ENCODE measurements around the gene NSG1. TPM values are rescaled to one million over a fixed set of nuclear protein-coding genes. Genes with fewer than 3 reads are reported as not detected.
A peak's percentile ranks its signal among the peaks of the same experiment; 100 is the strongest.

Gene NSG1
- 1 to 10 TPM; 2.3 to 9.6 (median 5.6) TPM for total RNA-seq
- polyA plus RNA-seq = 1 to 10 TPM; 1.4 to 3.8 (median 1.8) TPM

DNA sequence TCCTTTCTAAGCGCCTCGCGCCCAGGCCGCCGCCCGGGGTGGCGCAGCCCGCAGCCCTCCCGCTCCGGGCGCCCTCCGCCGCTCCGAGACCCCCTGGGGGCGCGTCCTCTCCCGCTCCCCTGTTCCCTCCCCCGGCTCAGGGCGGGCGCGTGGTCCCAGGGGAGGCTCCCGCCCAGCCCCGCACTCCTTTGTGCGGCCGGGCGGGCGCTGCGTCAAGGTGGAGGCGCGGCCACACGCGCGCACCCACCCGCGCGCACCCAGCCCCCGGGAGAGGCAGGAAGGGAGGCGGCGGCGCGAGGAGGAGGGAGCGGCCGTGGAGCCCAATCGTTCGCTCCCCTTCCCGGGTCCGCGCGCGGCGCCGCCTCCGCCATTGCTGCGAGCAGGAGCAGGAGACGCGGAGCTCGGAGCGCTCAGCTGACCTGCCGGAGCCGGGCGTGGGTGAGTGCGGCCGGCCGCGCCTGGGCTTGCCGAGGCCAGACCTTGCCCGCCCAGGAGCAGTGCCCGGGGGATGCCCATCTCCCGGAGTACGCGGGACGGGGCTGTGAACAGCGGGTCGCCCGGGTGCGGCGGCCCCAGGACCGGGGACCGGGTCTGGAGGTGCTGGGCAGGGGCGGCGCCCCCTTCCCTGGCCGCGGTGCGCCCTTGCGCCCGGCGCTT, at the start of gene NSG1:
Gene NSG1 (plus strand): TSS at position 367 of the 657 bp plus-strand sequence. CDS start 528 bp downstream, outside the sequence.
- intact Hi-C loops (cut with DNase I) = no loop called here
- Histone ChIP-seq H3K4me1 (peaks cover 0 to 29% (median 26%) of the 10 kb centered on the region in 4 donors), H3K9me3 (no peaks in the 10 kb centered on the region), H3K4me3 (peak within 1 kb of the TSS in 3 of 4 donors; percentile 31 to 50 (median 43)), H3K27ac (no peak within 1 kb of the TSS), H3K27me3 (peaks cover 26 to 78% (median 51%) of the 10 kb centered on the region in 3 donors), H3K36me3 (no peaks in the 10 kb centered on the region)
- 1% methylated on average over 87 of the region's 87 CpGs for WGBS, 2 donors
- no peak for TF ChIP-seq POLR2A (IDR thresholded peaks at IDR 0.05)
- TF ChIP-seq POLR2AphosphoS5 (IDR thresholded peaks at IDR 0.05) = no peak
- TF ChIP-seq EP300 (IDR thresholded peaks at IDR 0.05) = no peak
- no peak for TF ChIP-seq CTCF (IDR thresholded peaks at IDR 0.05)
- DNase-seq = no peak

DNA sequence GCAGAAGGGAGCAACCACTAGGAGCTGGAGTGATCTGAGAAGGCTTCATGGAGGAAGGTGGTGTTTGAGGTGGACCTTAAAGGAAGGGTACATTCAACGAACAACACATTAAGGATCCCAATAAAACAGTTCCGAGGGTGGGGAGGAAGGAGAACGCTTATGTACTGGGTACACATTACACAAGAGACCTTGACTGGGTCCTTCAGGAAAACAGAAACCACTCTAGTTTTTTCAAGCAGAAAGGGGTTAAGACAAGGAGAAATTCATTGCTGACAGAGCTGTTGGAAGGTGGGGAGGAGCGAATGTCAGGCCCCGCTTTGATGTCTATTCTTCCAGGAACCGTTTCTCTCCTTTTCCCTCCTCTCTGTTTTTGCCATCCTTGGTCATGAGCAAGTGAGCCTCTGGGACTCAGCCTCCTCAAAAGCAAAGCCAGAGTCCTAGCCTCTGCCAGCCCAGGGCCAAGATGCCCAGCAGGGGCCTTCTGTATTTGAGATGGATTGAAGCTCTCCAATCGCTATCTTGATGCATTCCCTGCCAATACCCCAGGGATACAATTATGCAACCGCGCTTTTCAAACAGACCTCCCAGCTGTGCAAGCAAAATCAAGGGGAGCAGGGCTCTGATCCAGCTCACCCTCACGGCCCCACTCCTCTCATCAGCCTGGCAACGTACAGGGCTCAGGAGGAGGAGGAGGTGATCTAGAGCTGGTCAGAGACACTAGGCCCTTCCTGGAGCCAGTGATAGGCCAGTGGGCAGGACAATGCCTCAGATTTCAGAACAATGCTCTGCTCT, 48.5 kb upstream of the NSG1 start:
- H3K9me3 ChIP-seq = no peaks in the 10 kb centered on the region
- TF ChIP-seq POLR2AphosphoS5 (IDR thresholded peaks at IDR 0.05) = no peak
- TF ChIP-seq CTCF (IDR thresholded peaks at IDR 0.05) = no peak
- no peak for TF ChIP-seq POLR2A (IDR thresholded peaks at IDR 0.05)
- TF ChIP-seq EP300 (IDR thresholded peaks at IDR 0.05) = no peak
- 57 to 76% methylated on average over 11 of the region's 11 CpGs for WGBS, 2 donors
- DNase-seq = no peak
- H3K27ac ChIP-seq = no peak overlapping the region
- H3K27me3 ChIP-seq = no peaks in the 10 kb centered on the region
- H3K4me3 ChIP-seq = no peak overlapping the region
- intact Hi-C loops (cut with DNase I) = loop anchor here (5.0 kb wide), 1 partner anchor 86 kb away; no protein-coding TSS in a partner anchor
- H3K36me3 ChIP-seq = no peaks in the 10 kb centered on the region
- H3K4me1 ChIP-seq = no peaks in the 10 kb centered on the region

DNA sequence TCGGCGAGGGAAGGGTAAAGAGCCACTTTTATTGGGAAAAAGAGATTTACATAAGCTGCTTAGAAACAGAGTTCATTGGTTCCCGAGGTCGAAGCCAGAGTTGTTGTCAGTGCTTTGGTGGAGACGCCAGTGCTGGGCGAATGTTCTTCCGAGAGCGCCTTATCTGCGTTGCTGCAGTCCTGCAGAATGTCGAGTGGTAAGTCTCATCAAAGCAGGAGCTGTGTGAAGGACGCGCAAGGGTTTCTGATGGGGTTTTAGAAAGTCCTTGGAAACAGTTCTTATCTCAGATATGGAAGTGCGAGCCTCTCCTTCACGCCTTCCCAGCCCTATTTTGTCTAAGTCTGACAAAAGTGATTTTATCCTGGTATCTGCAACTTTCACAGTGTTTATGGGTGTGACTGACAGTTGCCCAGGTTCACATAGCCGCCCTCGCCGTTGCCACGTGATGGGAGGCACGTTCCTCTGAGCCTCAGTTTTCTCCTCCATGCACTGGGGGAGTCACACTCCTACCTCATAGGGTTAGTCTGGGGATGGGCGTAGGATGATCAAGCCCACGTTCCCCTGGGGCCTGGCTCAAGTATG, 47.3 kb upstream of the NSG1 start:
- H3K4me1 ChIP-seq = no peaks in the 10 kb centered on the region
- H3K27ac ChIP-seq = no peak overlapping the region
- DNase-seq = no peak
- TF ChIP-seq POLR2A (IDR thresholded peaks at IDR 0.05) (no peak), POLR2AphosphoS5 (IDR thresholded peaks at IDR 0.05) (no peak), EP300 (IDR thresholded peaks at IDR 0.05) (no peak), CTCF (IDR thresholded peaks at IDR 0.05) (no peak)
- H3K9me3 ChIP-seq = no peaks in the 10 kb centered on the region
- no peaks in the 10 kb centered on the region for H3K36me3 ChIP-seq
- no peaks in the 10 kb centered on the region for H3K27me3 ChIP-seq
- intact Hi-C loops (cut with DNase I) = loop anchor here (5.0 kb wide), 1 partner anchor 87 kb away; no protein-coding TSS in a partner anchor
- H3K4me3 ChIP-seq = no peak overlapping the region
- 51 to 56% methylated on average over 21 of the region's 21 CpGs for WGBS, 2 donors

DNA sequence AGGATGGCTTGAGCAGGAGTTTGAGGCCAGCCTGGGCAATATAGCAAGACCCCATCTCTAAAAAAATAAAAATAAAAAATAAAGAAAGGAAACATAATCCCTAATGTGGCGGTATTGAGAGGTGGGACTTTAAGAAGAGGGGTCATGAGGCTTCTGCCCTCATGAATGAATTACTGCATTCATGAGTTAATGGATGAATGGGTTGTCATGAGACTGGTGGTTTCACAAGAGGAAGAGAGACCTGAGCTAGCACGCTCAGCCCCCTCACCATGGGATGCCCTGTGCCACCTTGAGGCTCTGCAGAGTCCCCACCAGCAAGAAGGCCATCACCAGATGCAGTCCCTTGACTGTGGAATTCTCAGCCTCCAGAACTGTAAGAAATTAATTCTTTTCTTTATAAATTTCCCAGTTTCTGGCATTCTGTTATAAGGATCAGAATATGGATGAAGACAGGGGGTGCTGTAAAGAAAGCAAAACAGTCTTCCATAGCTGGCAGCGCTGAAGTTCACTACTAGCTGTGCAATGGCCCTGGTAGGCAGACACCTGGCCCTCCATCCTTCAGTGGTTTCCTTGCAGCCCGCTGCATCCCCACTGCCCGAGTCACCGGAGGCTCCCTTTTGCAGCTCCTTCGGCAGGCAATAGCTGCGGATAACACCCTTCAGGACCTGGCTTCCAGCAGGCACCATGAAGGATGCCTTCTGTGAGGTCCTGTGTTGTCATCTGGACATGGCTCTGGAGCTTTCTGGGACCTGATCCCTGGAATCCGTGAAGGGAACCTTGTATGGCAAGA, 44.8 kb upstream of the NSG1 start:
- Histone ChIP-seq H3K27me3 (no peaks in the 10 kb centered on the region), H3K36me3 (no peaks in the 10 kb centered on the region), H3K4me1 (no peaks in the 10 kb centered on the region), H3K27ac (no peak overlapping the region), H3K9me3 (no peaks in the 10 kb centered on the region), H3K4me3 (no peak overlapping the region)
- TF ChIP-seq CTCF (IDR thresholded peaks at IDR 0.05) (no peak), POLR2A (IDR thresholded peaks at IDR 0.05) (no peak), EP300 (IDR thresholded peaks at IDR 0.05) (no peak), POLR2AphosphoS5 (IDR thresholded peaks at IDR 0.05) (no peak)
- no peak for DNase-seq
- 92 to 93% methylated on average over 9 of the region's 9 CpGs for WGBS, 2 donors
- intact Hi-C loops (cut with DNase I) = no loop called here

Measured in sigmoid colon (tissue), 7 donors.